H1 (cell line): Measurements from ENCODE around the gene KTN1. TPM values are rescaled to one million over a fixed set of nuclear protein-coding genes. Genes with fewer than 3 reads are reported as not detected.
A peak's percentile ranks its signal among the peaks of the same experiment; 100 is the strongest.

Experiments
- CTCF ChIA-PET: fragments of 300-600 bp; sonication (Branson Sonifier 250); formaldehyde crosslinking; loops from one replicate; lab custom pipeline; 2021; ENCODE audit not compliant: partially characterized antibody; lab: Charles Lee
- POLR2A ChIA-PET: fragments of 300-600 bp; sonication (Branson Sonifier 250); formaldehyde crosslinking; loops from one replicate; lab custom pipeline; 2021; ENCODE audit warnings: inconsistent platforms; ENCODE audit not compliant: partially characterized antibody; lab: Charles Lee
- DNase-seq, 2 experiments: peaks; one replicate each; pipeline versions ENCODE4 v3.0.0 to v3.0.0-alpha.2; 2010 to 2022; ENCODE audit warnings: low spot score in 2 of 2, low read depth in 1 of 2, mixed read lengths in 1 of 2
- FAIRE-seq: peaks from 2 replicates; lab custom pipeline; 2011; peaks lifted over from hg19 to GRCh38; lab: Jason Lieb, UNC
- H2AFZ ChIP-seq: 2 replicates; pipeline ENCODE4 v1.8.1; 2012; ENCODE audit warnings: low read length, inconsistent platforms
- H2AK5ac ChIP-seq: 2 replicates; pipeline ENCODE4 v1.6.1; 2013; ENCODE audit warnings: low read depth, low read length
- H2BK120ac ChIP-seq: replicated peaks from 2 replicates; pipeline ENCODE3; 2013; ENCODE audit warnings: low read depth, low read length, inconsistent platforms
- H2BK12ac ChIP-seq: 2 replicates; pipeline ENCODE4 v1.6.1; 2013; ENCODE audit warnings: low read depth, low read length
- H2BK15ac ChIP-seq: 2 replicates; pipeline ENCODE4 v1.6.1; 2013; ENCODE audit warnings: low read length
- H2BK20ac ChIP-seq: 2 replicates; pipeline ENCODE4 v1.6.1; 2013; ENCODE audit warnings: low read length
- H2BK5ac ChIP-seq: 2 replicates; pipeline ENCODE4 v1.6.1; 2013; ENCODE audit warnings: low read depth, low read length
- H3K14ac ChIP-seq: 2 replicates; pipeline ENCODE4 v1.6.1; 2013; ENCODE audit warnings: inconsistent platforms; ENCODE audit not compliant: insufficient read length
- H3K18ac ChIP-seq: 2 replicates; pipeline ENCODE4 v1.6.1; 2013; ENCODE audit warnings: low read length; ENCODE audit errors: extremely low read depth
- H3K23ac ChIP-seq: 2 replicates; pipeline ENCODE4 v1.6.1; 2013; ENCODE audit warnings: inconsistent platforms; ENCODE audit not compliant: insufficient read length
- H3K23me2 ChIP-seq: 2 replicates; pipeline ENCODE4 v1.6.1; 2013; ENCODE audit warnings: low read depth, low read length
- H3K27ac ChIP-seq: 2 replicates; pipeline ENCODE4 v1.6.1; 2011; ENCODE audit warnings: low read depth, low read length, inconsistent platforms
- H3K27me3 ChIP-seq, 4 experiments: replicated peaks in 1 of 4; 1 replicate in 1 of 4; 2 replicates in 3 of 4; pipeline versions ENCODE4 v1.6.1 to v1.8.1; 2011 to 2013; ENCODE audit warnings: low read length in 3 of 4, mild to moderate bottlenecking in 3 of 4, inconsistent platforms in 2 of 4, mixed read lengths in 2 of 4, moderate library complexity in 1 of 4; ENCODE audit not compliant: control insufficient read depth in 3 of 4, insufficient read depth in 3 of 4; ENCODE audit errors: extremely low read depth in 1 of 4
- H3K36me3 ChIP-seq, 4 experiments: 2 replicates each; pipeline versions ENCODE4 v1.6.1 to v1.8.1; 2011 to 2013; ENCODE audit warnings: mild to moderate bottlenecking in 4 of 4, low read length in 3 of 4, moderate library complexity in 2 of 4, control low read depth in 1 of 4, inconsistent platforms in 1 of 4; ENCODE audit not compliant: insufficient read depth in 4 of 4, control insufficient read depth in 2 of 4
- H3K4ac ChIP-seq: replicated peaks from 2 replicates; pipeline ENCODE3; 2013; ENCODE audit warnings: low read length, low read depth, mixed read lengths, inconsistent platforms; ENCODE audit not compliant: insufficient read length
- H3K4me1 ChIP-seq, 4 experiments: replicated peaks in 1 of 4; 1 replicate in 1 of 4; 2 replicates in 3 of 4; pipeline versions ENCODE4 v1.6.1 to v1.8.1; 2011 to 2013; ENCODE audit warnings: low read length in 3 of 4, inconsistent platforms in 2 of 4, mixed read lengths in 1 of 4; ENCODE audit not compliant: insufficient read depth in 4 of 4, control insufficient read depth in 3 of 4
- H3K4me2 ChIP-seq, 2 experiments: 2 replicates each; pipeline versions ENCODE4 v1.6.1 to v1.8.1; 2011 to 2013; ENCODE audit warnings: low read depth in 2 of 2, low read length in 2 of 2, control low read depth in 1 of 2, inconsistent platforms in 1 of 2, mild to moderate bottlenecking in 1 of 2; ENCODE audit not compliant: insufficient read depth in 1 of 2
- H3K4me3 ChIP-seq, 4 experiments: fragments of 200-600, 300-600 bp in 1 of 4; sonication (generic), shearing (Covaris generic), sonication (Bioruptor Twin) in 1 of 4; 2 replicates each; pipeline versions ENCODE4 v1.5.1 to v1.8.1; 2011 to 2016; ENCODE audit warnings: low read length in 4 of 4, low read depth in 3 of 4, control low read depth in 2 of 4, inconsistent platforms in 2 of 4, mild to moderate bottlenecking in 2 of 4, mixed read lengths in 1 of 4, moderate library complexity in 1 of 4; ENCODE audit not compliant: insufficient read depth in 2 of 4; ENCODE audit errors: extremely low read depth in 1 of 4
- H3K56ac ChIP-seq: replicated peaks from 2 replicates; pipeline ENCODE3; 2013; ENCODE audit warnings: low read depth, mild to moderate bottlenecking, mixed read lengths, low read length, inconsistent platforms; ENCODE audit not compliant: insufficient read length
- H3K79me1 ChIP-seq: 2 replicates; pipeline ENCODE4 v1.6.1; 2013; ENCODE audit warnings: low read depth, low read length, control low read depth
- H3K79me2 ChIP-seq, 2 experiments: 2 replicates each; pipeline versions ENCODE4 v1.6.1 to v1.8.1; 2012 to 2013; ENCODE audit warnings: low read length in 2 of 2, mild to moderate bottlenecking in 2 of 2, inconsistent platforms in 1 of 2; ENCODE audit not compliant: insufficient read depth in 2 of 2, control insufficient read depth in 1 of 2
- H3K9ac ChIP-seq, 4 experiments: replicated peaks in 1 of 4; 1 replicate in 1 of 4; 2 replicates in 3 of 4; pipeline versions ENCODE4 v1.6.1 to v1.8.1; 2011 to 2013; ENCODE audit warnings: low read depth in 3 of 4, low read length in 3 of 4, control low read depth in 2 of 4, mild to moderate bottlenecking in 2 of 4, moderate library complexity in 2 of 4, inconsistent platforms in 1 of 4; ENCODE audit errors: extremely low read depth in 1 of 4
- H3K9me3 ChIP-seq, 2 experiments: 2 replicates each; pipeline versions ENCODE4 v1.6.1 to v1.8.1; 2012 to 2013; ENCODE audit warnings: mild to moderate bottlenecking in 2 of 2, moderate library complexity in 2 of 2, control low read depth in 1 of 2, inconsistent platforms in 1 of 2, low read depth in 1 of 2, low read length in 1 of 2, mixed read lengths in 1 of 2; ENCODE audit not compliant: insufficient read depth in 2 of 2
- H4K20me1 ChIP-seq, 2 experiments: replicated peaks in 1 of 2; 2 replicates each; pipeline versions ENCODE3 to v1.8.1; 2011 to 2013; ENCODE audit warnings: inconsistent platforms in 2 of 2, low read length in 2 of 2, mild to moderate bottlenecking in 1 of 2; ENCODE audit not compliant: insufficient read depth in 2 of 2, control insufficient read depth in 1 of 2
- H4K5ac ChIP-seq: 2 replicates; pipeline ENCODE4 v1.6.1; 2013; ENCODE audit warnings: low read length, low read depth, mixed read lengths, inconsistent platforms; ENCODE audit not compliant: insufficient read length
- H4K8ac ChIP-seq: 2 replicates; pipeline ENCODE4 v1.8.0; 2013; ENCODE audit warnings: mild to moderate bottlenecking, moderate library complexity, low read length, inconsistent platforms; ENCODE audit not compliant: insufficient read depth; ENCODE audit errors: extremely low read depth
- H4K91ac ChIP-seq: replicated peaks from 2 replicates; pipeline ENCODE3; 2013; ENCODE audit warnings: low read length, mixed read lengths, inconsistent platforms; ENCODE audit not compliant: insufficient read length
- ASH2L ChIP-seq: fragments of 200-600, 300-600 bp; sonication (generic); IDR thresholded peaks from one replicate; pipeline ENCODE4 v1.7.1; 2017; ENCODE audit warnings: low read length
- EGR1 ChIP-seq: IDR thresholded peaks from 2 replicates; pipeline ENCODE4 v1.6.1; 2011; ENCODE audit warnings: low read depth, low read length, borderline replicate concordance
- NRF1 ChIP-seq: IDR thresholded peaks from 2 replicates; pipeline ENCODE4 v1.6.1; 2011; ENCODE audit warnings: mild to moderate bottlenecking, low read depth, low read length, improper control_type of control experiment
- RBBP5 ChIP-seq: IDR thresholded peaks from 2 replicates; pipeline ENCODE4 v1.7.1; 2012; ENCODE audit warnings: low read depth, mild to moderate bottlenecking, inconsistent platforms, low read length, moderate library complexity, borderline replicate concordance
- SUZ12 ChIP-seq: fragments of 200-600 bp; sonication (generic); IDR thresholded peaks from 2 replicates; pipeline ENCODE4 v1.6.1; 2012; ENCODE audit warnings: mild to moderate bottlenecking, inconsistent platforms, low read length, moderate library complexity, mixed read lengths
- TAF1 ChIP-seq: IDR thresholded peaks from 2 replicates; pipeline ENCODE4 v1.6.1; 2011; ENCODE audit warnings: mild to moderate bottlenecking, low read depth, low read length
- WGBS, 2 experiments: shearing (Covaris generic) in 1 of 2; methylation state at CpG; one replicate each; pipeline versions ENCODE4 v1.1.6 to v1.1.7; 2013 to 2015; ENCODE audit warnings: low lambda C conversion rate in 2 of 2, mixed read lengths in 2 of 2, inconsistent platforms in 1 of 2, low coverage in 1 of 2, missing lambda C conversion rate in 1 of 2; ENCODE audit not compliant: insufficient replicate concordance in 2 of 2, insufficient coverage in 1 of 2, insufficient read length in 1 of 2; ENCODE audit errors: extremely low coverage in 1 of 2, missing lambda C conversion rate in 1 of 2; 5-methylcytosine and 5-hydroxymethylcytosine counted together
- polyA plus RNA-seq, 7 experiments: library from polyadenylated mRNA; depleted of rRNA in 3 of 7; stranded (reverse) in 5 of 7; unstranded in 2 of 7; fragments of >200 nt in 5 of 7; fragments of 200-250 nt in 2 of 7; gene quantifications; 1 replicate in 5 of 7; 2 replicates in 1 of 7; 4 replicates in 1 of 7; pipeline versions ENCODE4 v1.2.1 to v1.2.3, GENCODE V29; 2011 to 2013; ENCODE audit warnings: missing spikeins in 2 of 7, mixed read lengths in 2 of 7
- total RNA-seq: library from RNA; stranded (reverse); fragmentation: NEBNext Ultra II Directional; extraction: Animal tissue kit (Norgen Biotek cat#: 25700); gene quantifications from 2 replicates; pipeline ENCODE4 v1.2.1, GENCODE V29; 2021

Gene KTN1
- total and polyA plus RNA-seq, 2 of the 8 experiments (the other 6 are each of a cell fraction or from before 2014, with no cell fraction given) = 15.4 to 151 TPM

- no peak overlapping the region for H3K4ac ChIP-seq
- no peak overlapping the region for H4K5ac ChIP-seq
- H2AK5ac ChIP-seq = no peak overlapping the region
- no peaks in the 10 kb centered on the region for H3K27me3 ChIP-seq
- no peak overlapping the region for H3K23ac ChIP-seq
- H4K20me1 ChIP-seq = peaks cover 0 to 4% of the 10 kb centered on the region in 2 experiments
- ChIA-PET POLR2A (no interaction called here), CTCF (no interaction called here)
- no peak overlapping the region for H3K9ac ChIP-seq
- H3K4me2 ChIP-seq = no peak overlapping the region
- H2BK20ac ChIP-seq = no peak overlapping the region
- no peaks in the 10 kb centered on the region; the same call in 1 of the 2 replicates for H3K79me1 ChIP-seq
- no peak overlapping the region for H3K14ac ChIP-seq
- H3K56ac ChIP-seq = no peak overlapping the region
- no peak overlapping the region for H2BK120ac ChIP-seq
- H3K27ac ChIP-seq = no peak overlapping the region
- 0 out of 2 replicates have a peak overlapping the region, but pooled peaks have one; percentile 4 for H2BK5ac ChIP-seq
- H3K4me3 ChIP-seq = no peak overlapping the region
- TF ChIP-seq EGR1 = no peak
- no peak for TF ChIP-seq SUZ12
- TF ChIP-seq TAF1 = no peak
- no peak for TF ChIP-seq RBBP5
- TF ChIP-seq ASH2L = no peak
- no peak for TF ChIP-seq NRF1
- no peaks in the 10 kb centered on the region for H3K9me3 ChIP-seq
- FAIRE-seq = no peak
- no peaks in the 10 kb centered on the region for H3K23me2 ChIP-seq
- 84% methylated on average over 11 of the region's 12 CpGs; no CpG with 5 or more reads in 1 of the 2 experiments for WGBS, 2 experiments
- H2AFZ ChIP-seq = no peak overlapping the region
- DNase-seq = peak in 1 of 2 experiments; percentile 50
- no peak overlapping the region for H4K91ac ChIP-seq
- H3K36me3 ChIP-seq = peaks cover 0 to 4% (median 1%) of the 10 kb centered on the region in 4 experiments; a peak in 3 of 8 replicates
- no peak overlapping the region for H4K8ac ChIP-seq
- H2BK12ac ChIP-seq = no peak overlapping the region; the same call in 1 of the 2 replicates
- H3K4me1 ChIP-seq = peaks cover 0 to 18% (median 3%) of the 10 kb centered on the region in 4 experiments; a peak in 5 of 7 replicates
- H2BK15ac ChIP-seq = no peak overlapping the region
- peaks cover 3 to 82% of the 10 kb centered on the region in 2 experiments for H3K79me2 ChIP-seq
- no peak overlapping the region for H3K18ac ChIP-seq
These were observed 30.8 kb downstream of the KTN1 start for GRCh38 chr14:55610713-55611370.
